ENCODE data around the gene PCDHGB4.
"Not testable (repeated sequence)": the region's sequence is repeated elsewhere in the genome, so short reads cannot be mapped to it uniquely, and the experiment has no call there.

The PCDHGB4 gene

DNA sequence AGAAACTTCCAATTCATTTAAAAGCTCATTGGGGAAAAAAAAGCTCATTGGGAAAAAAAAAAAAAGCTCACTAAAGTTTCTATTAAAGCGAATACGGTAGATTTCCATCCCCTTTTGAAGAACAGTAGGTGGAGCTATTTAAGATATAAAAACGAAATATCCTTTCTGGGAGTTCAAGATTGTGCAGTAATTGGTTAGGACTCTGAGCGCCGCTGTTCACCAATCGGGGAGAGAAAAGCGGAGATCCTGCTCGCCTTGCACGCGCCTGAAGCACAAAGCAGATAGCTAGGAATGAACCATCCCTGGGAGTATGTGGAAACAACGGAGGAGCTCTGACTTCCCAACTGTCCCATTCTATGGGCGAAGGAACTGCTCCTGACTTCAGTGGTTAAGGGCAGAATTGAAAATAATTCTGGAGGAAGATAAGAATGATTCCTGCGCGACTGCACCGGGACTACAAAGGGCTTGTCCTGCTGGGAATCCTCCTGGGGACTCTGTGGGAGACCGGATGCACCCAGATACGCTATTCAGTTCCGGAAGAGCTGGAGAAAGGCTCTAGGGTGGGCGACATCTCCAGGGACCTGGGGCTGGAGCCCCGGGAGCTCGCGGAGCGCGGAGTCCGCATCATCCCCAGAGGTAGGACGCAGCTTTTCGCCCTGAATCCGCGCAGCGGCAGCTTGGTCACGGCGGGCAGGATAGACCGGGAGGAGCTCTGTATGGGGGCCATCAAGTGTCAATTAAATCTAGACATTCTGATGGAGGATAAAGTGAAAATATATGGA lies 43.0 kb downstream of the PCDHGB4 start, which contains the start of gene PCDHGA12:
Gene PCDHGA12, plus strand, starts transcription at position 176 of the 782 bp plus-strand sequence. Its CDS starts 253 bp downstream, at position 429.
- peak; percentile 87 for DNase-seq (ENCODE audit: low read depth)

GRCh38 chr5:141431286-141431685 lies 43.8 kb downstream of the PCDHGB4 start:
- DNase-seq (ENCODE audit: low read depth) = no peak

DNA sequence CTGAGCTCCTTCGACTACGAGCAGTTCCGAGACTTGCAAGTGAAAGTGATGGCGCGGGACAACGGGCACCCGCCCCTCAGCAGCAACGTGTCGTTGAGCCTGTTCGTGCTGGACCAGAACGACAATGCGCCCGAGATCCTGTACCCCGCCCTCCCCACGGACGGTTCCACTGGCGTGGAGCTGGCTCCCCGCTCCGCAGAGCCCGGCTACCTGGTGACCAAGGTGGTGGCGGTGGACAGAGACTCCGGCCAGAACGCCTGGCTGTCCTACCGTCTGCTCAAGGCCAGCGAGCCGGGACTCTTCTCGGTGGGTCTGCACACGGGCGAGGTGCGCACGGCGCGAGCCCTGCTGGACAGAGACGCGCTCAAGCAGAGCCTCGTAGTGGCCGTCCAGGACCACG lies 44.8 kb downstream of the PCDHGB4 start:
- DNase-seq (ENCODE audit: low read depth) = not testable (repeated sequence)

DNA sequence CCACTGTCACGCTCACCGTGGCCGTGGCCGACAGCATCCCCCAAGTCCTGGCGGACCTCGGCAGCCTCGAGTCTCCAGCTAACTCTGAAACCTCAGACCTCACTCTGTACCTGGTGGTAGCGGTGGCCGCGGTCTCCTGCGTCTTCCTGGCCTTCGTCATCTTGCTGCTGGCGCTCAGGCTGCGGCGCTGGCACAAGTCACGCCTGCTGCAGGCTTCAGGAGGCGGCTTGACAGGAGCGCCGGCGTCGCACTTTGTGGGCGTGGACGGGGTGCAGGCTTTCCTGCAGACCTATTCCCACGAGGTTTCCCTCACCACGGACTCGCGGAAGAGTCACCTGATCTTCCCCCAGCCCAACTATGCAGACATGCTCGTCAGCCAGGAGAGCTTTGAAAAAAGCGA lies 45.2 kb downstream of the PCDHGB4 start:
- DNase-seq (ENCODE audit: low read depth) = not testable (repeated sequence)

GRCh38 chr5:141434006-141434405 lies 46.5 kb downstream of the PCDHGB4 start:
- no peak for DNase-seq (ENCODE audit: low read depth)

- DNase-seq (ENCODE audit: low read depth) = no peak
Observed at GRCh38 chr5:141437221-141437620, 49.7 kb downstream of the PCDHGB4 start.

DNA sequence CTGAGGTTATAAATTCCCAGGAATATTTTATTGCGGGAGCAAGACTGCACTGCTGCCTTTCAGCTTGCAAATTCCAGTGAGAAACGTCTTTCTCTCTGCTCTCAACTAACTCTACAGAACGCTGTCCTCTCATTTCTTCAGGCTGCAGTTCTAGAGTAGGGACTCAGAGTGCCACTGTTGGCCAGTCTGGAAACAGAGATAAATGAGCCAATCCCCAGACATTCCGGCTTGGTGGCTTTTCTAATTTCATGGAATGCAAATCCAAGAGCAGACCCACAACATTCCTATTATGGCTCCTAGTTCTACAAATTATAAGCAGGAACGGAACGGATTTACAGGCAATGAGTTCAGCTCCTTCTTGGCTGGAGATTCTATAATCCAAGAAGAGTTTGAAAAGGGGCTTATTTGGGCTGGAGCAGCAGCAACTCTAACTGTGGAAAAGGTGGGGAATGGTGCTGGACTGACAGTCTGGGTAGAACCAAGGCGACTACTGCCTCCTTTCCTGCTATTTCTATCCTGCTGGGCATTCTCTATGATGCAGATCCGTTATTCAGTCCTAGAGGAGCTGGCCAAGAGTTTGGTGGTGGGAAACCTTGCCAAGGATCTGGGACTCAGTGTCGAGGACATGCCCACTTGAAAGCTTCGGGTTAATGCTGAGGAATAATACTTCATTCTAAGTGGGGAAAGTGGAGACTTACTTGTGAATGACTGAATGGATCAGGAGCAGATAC lies 52.1 kb downstream of the PCDHGB4 start:
- DNase-seq (ENCODE audit: low read depth) = no peak
